CD14-positive monocyte (primary cell): ENCODE data around the gene ABCG1. TPM values are rescaled to one million over a fixed set of nuclear protein-coding genes. Genes with fewer than 3 reads are reported as not detected.
A peak's percentile ranks its signal among the peaks of the same experiment; 100 is the strongest.

ENCODE experiments used
- DNase-seq, 3 donors: peaks; one replicate each; pipeline ENCODE4 v3.0.0-alpha.2; 2011 to 2022
- H2AFZ ChIP-seq: 2 replicates; pipeline ENCODE4 v1.6.0; 2012; ENCODE audit warnings: mild to moderate bottlenecking, low read depth, low read length, inconsistent platforms; ENCODE audit not compliant: insufficient read depth, poor library complexity, severe bottlenecking
- H3K27ac ChIP-seq, 2 donors: 1 replicate in 1 of 2; 2 replicates in 1 of 2; pipeline ENCODE4 v1.5.1; 2012 to 2013; ENCODE audit warnings: low read length in 2 of 2, control low read depth in 1 of 2, inconsistent platforms in 1 of 2, low read depth in 1 of 2, mild to moderate bottlenecking in 1 of 2
- H3K27me3 ChIP-seq, 2 donors: one replicate each; pipeline versions ENCODE4 v1.6.0 to v1.6.1; 2011 to 2013; ENCODE audit warnings: low read length in 2 of 2; ENCODE audit not compliant: control insufficient read depth in 2 of 2, insufficient read depth in 2 of 2
- H3K36me3 ChIP-seq, 2 donors: replicated peaks in 1 of 2; 1 replicate in 1 of 2; 2 replicates in 1 of 2; pipeline versions ENCODE4 v1.5.1 to v1.6.1; 2012 to 2013; ENCODE audit warnings: low read length in 2 of 2, control low read depth in 1 of 2, inconsistent platforms in 1 of 2, mild to moderate bottlenecking in 1 of 2; ENCODE audit not compliant: insufficient read depth in 2 of 2, control insufficient read depth in 1 of 2
- H3K4me1 ChIP-seq, 2 donors: 1 replicate in 1 of 2; 2 replicates in 1 of 2; pipeline versions ENCODE4 v1.5.1 to v1.6.1; 2012 to 2013; ENCODE audit warnings: low read length in 2 of 2, control low read depth in 1 of 2, inconsistent platforms in 1 of 2, mild to moderate bottlenecking in 1 of 2, moderate library complexity in 1 of 2; ENCODE audit not compliant: insufficient read depth in 2 of 2, control insufficient read depth in 1 of 2
- H3K4me2 ChIP-seq: replicated peaks from 2 replicates; pipeline ENCODE3; 2012; ENCODE audit warnings: low read length, moderate library complexity, mild to moderate bottlenecking; ENCODE audit not compliant: poor library complexity, severe bottlenecking; ENCODE audit errors: extremely low read depth
- H3K4me3 ChIP-seq, 3 experiments: fragments of 200-600 bp in 1 of 3; sonication (generic) in 1 of 3; replicated peaks in 1 of 3; 1 replicate in 2 of 3; 2 replicates in 1 of 3; pipeline ENCODE4 v1.5.1; 2011 to 2013; ENCODE audit warnings: low read length in 3 of 3, mild to moderate bottlenecking in 3 of 3, control low read depth in 2 of 3, low read depth in 2 of 3, inconsistent platforms in 1 of 3, moderate library complexity in 1 of 3
- H3K79me2 ChIP-seq: 2 replicates; pipeline ENCODE4 v1.6.0; 2012; ENCODE audit warnings: mild to moderate bottlenecking, control low read depth, inconsistent platforms, low read length, moderate library complexity; ENCODE audit not compliant: insufficient read depth
- H3K9ac ChIP-seq: 2 replicates; pipeline ENCODE4 v1.6.0; 2017; ENCODE audit warnings: low read length, mild to moderate bottlenecking; ENCODE audit not compliant: insufficient read depth, poor library complexity, severe bottlenecking
- H3K9me3 ChIP-seq, 2 donors: replicated peaks in 1 of 2; 1 replicate in 1 of 2; 2 replicates in 1 of 2; pipeline versions ENCODE4 v1.5.1 to v1.6.1; 2012 to 2013; ENCODE audit warnings: low read length in 2 of 2, control low read depth in 1 of 2; ENCODE audit not compliant: control insufficient read depth in 1 of 2, insufficient read depth in 1 of 2
- H4K20me1 ChIP-seq: 2 replicates; pipeline ENCODE4 v1.6.0; 2012; ENCODE audit warnings: mild to moderate bottlenecking, low read length, control low read depth, moderate library complexity; ENCODE audit not compliant: insufficient read depth
- H3K27ac Mint-ChIP-seq, 7 donors: one replicate each; pipeline ENCODE4 v1.8.0; 2020; ENCODE audit warnings: mild to moderate bottlenecking in 7 of 7, mixed read lengths in 7 of 7, moderate library complexity in 6 of 7, inconsistent platforms in 2 of 7
- H3K27me3 Mint-ChIP-seq, 3 donors: one replicate each; pipeline ENCODE4 v1.8.0; 2021 to 2022; ENCODE audit warnings: low read depth in 3 of 3, mild to moderate bottlenecking in 3 of 3, mixed read lengths in 3 of 3, moderate library complexity in 3 of 3, inconsistent platforms in 1 of 3
- H3K36me3 Mint-ChIP-seq, 2 donors: one replicate each; pipeline ENCODE4 v1.8.0; 2020; ENCODE audit warnings: mixed read lengths in 2 of 2, inconsistent platforms in 1 of 2, mild to moderate bottlenecking in 1 of 2
- H3K4me1 Mint-ChIP-seq: one replicate; pipeline ENCODE4 v1.8.0; 2020; ENCODE audit warnings: mild to moderate bottlenecking, mixed read lengths
- H3K4me3 Mint-ChIP-seq, 2 donors: one replicate each; pipeline ENCODE4 v1.8.0; 2020; ENCODE audit warnings: mild to moderate bottlenecking in 2 of 2, mixed read lengths in 2 of 2, moderate library complexity in 1 of 2
- H3K9me3 Mint-ChIP-seq, 7 donors: one replicate each; pipeline ENCODE4 v1.8.0; 2020 to 2022; ENCODE audit warnings: mixed read lengths in 7 of 7, mild to moderate bottlenecking in 6 of 7, moderate library complexity in 6 of 7, inconsistent platforms in 2 of 7
- CTCF ChIP-seq: fragments of 200-600 bp; IDR thresholded peaks from one replicate; pipeline ENCODE4 v1.8.0; 2022; ENCODE audit warnings: antibody characterized with exemption, mild to moderate bottlenecking
- WGBS: methylation state at CpG from one replicate; pipeline ENCODE4 v1.1.5; 2013; ENCODE audit warnings: missing lambda C conversion rate; ENCODE audit not compliant: insufficient coverage; 5-methylcytosine and 5-hydroxymethylcytosine counted together
- intact Hi-C, 2 donors: fragments of 100-400 bp; cut with micrococcal nuclease; formaldehyde crosslinking; loops; one replicate each; pipeline versions ENCODE4 v1.15.0 to v1.15.1; 2023
- polyA plus RNA-seq, 3 donors: library from polyadenylated mRNA; depleted of rRNA in 1 of 3; unstranded in 2 of 3; stranded (reverse) in 1 of 3; fragments of 300-500 nt in 2 of 3; fragments of >200 nt in 1 of 3; fragmentation: Illumina TruSeq in 2 of 3; gene quantifications; 1 replicate in 2 of 3; 2 replicates in 1 of 3; pipeline ENCODE4 v1.2.3, GENCODE V29; 2012 to 2021

ABCG1 gene
- polyA plus RNA-seq, 3 donors: 3.0 to 5.2 (median 3.5) TPM

GRCh38 chr21:42248241-42248640 is 29.3 kb downstream of the ABCG1 start:
- Histone ChIP-seq H3K9me3 (no peaks in the 10 kb centered on the region), H3K9ac (no peak overlapping the region), H3K4me3 (peak overlapping the region in 1 of 3 experiments; percentile 29), H2AFZ (no peak overlapping the region), H3K4me2 (peak overlapping the region; percentile 32), H3K27me3 (no peaks in the 10 kb centered on the region), H3K4me1 (peaks cover 57 to 59% of the 10 kb centered on the region in 2 donors), H3K36me3 (no peaks in the 10 kb centered on the region), H4K20me1 (peaks cover 9% of the 10 kb centered on the region), H3K79me2 (no peaks in the 10 kb centered on the region), H3K27ac (no peak overlapping the region)
- Mint-ChIP-seq H3K9me3 (peaks cover 0 to 2% (median 0%) of the 10 kb centered on the region in 7 donors), H3K27ac (peak overlapping the region in 6 of 7 donors; percentile 52 to 88 (median 78)), H3K27me3 (peaks cover 4 to 11% (median 10%) of the 10 kb centered on the region in 3 donors), H3K4me1 (peaks cover 57% of the 10 kb centered on the region), H3K4me3 (peak overlapping the region; percentile 62 to 79), H3K36me3 (peaks cover 4 to 14% of the 10 kb centered on the region in 2 donors)
- intact Hi-C loops: loop anchor here in 1 of 2 donors (2.0 kb wide), 1 partner anchor 13 kb away; no protein-coding TSS in a partner anchor
- WGBS: 81% methylated on average over 8 of the region's 8 CpGs
- no peak for DNase-seq
- no peak for TF ChIP-seq CTCF

GRCh38 chr21:42248783-42249597 is 30.1 kb downstream of the ABCG1 start:
- peaks cover 4 to 14% of the 10 kb centered on the region in 2 donors for H3K36me3 Mint-ChIP-seq
- Histone ChIP-seq H3K27me3 (no peaks in the 10 kb centered on the region), H3K36me3 (no peaks in the 10 kb centered on the region), H3K4me3 (peak overlapping the region in 1 of 3 experiments; percentile 26), H3K79me2 (no peaks in the 10 kb centered on the region), H3K27ac (peak overlapping the region; percentile 55 to 57), H3K9me3 (no peaks in the 10 kb centered on the region), H3K9ac (no peak overlapping the region), H3K4me2 (peak overlapping the region; percentile 49), H4K20me1 (peaks cover 12% of the 10 kb centered on the region), H2AFZ (no peak overlapping the region), H3K4me1 (peaks cover 57 to 59% of the 10 kb centered on the region in 2 donors)
- peak overlapping the region; percentile 82 to 92 (median 90) for H3K27ac Mint-ChIP-seq
- 33% methylated on average over 3 of the region's 12 CpGs for WGBS
- peaks cover 0 to 2% (median 0%) of the 10 kb centered on the region in 7 donors for H3K9me3 Mint-ChIP-seq
- peak; percentile 78 to 87 (median 82) for DNase-seq
- intact Hi-C loops: loop anchor here in 1 of 2 donors (2.0 kb wide), 1 partner anchor 14 kb away; no protein-coding TSS in a partner anchor
- peak overlapping the region in 1 of 2 donors; percentile 84 for H3K4me3 Mint-ChIP-seq
- H3K4me1 Mint-ChIP-seq: peaks cover 60% of the 10 kb centered on the region
- peaks cover 5 to 12% (median 11%) of the 10 kb centered on the region in 3 donors for H3K27me3 Mint-ChIP-seq
- no peak for TF ChIP-seq CTCF
